ENCODE results near the gene MS4A10.
"Not testable (repeated sequence)": the region's sequence is repeated elsewhere in the genome, so short reads cannot be mapped to it uniquely, and the experiment has no call there.

MS4A10 gene

GRCh38 chr11:60788401-60789125, 3.4 kb downstream of the MS4A10 start:
- DNase-seq: no peak

DNA sequence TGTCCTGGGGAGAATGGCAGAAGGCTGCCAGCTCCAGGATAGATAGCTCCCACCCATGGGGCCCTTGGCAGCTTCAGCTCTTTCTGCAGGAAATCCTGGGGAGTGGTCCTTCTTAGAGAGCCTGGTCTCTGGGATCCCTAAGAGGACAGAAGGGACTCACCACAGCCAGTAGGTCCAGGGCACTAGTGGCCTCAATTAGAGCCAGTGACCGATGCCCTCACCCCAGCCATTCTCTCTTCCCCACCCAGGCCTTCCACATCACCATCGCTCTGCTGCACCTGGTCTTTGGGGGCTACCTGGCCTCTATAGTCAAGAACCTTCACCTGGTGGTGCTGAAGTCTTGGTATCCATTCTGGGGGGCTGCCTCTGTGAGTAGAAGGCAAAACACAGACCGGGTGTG, 5.6 kb downstream of the MS4A10 start:
- no peak for DNase-seq

- no peak for DNase-seq
Measured at GRCh38 chr11:60791153-60791933, 6.2 kb downstream of the MS4A10 start.

DNA sequence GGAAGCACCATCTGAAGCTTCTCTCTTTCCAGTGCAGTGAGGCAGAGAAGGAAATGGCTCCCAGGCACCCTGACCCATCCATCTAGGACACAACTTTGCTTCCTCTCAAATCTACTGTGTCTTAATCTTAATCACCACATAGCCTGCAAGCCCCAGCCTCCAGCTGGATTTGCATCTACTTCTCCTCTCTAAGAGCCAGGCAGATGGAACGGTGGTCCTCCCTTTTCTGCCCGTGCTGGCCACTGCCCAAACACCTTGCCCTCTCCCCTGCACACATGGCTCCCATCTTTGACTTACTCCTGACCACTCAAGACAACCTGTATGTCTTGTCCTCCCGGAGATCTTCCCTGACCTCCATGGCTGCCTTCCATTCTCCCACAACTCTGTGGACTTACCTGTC, 7.4 kb downstream of the MS4A10 start:
- DNase-seq: no peak

GRCh38 chr11:60795291-60795690, 10.2 kb downstream of the MS4A10 start:
- DNase-seq: no peak

DNA sequence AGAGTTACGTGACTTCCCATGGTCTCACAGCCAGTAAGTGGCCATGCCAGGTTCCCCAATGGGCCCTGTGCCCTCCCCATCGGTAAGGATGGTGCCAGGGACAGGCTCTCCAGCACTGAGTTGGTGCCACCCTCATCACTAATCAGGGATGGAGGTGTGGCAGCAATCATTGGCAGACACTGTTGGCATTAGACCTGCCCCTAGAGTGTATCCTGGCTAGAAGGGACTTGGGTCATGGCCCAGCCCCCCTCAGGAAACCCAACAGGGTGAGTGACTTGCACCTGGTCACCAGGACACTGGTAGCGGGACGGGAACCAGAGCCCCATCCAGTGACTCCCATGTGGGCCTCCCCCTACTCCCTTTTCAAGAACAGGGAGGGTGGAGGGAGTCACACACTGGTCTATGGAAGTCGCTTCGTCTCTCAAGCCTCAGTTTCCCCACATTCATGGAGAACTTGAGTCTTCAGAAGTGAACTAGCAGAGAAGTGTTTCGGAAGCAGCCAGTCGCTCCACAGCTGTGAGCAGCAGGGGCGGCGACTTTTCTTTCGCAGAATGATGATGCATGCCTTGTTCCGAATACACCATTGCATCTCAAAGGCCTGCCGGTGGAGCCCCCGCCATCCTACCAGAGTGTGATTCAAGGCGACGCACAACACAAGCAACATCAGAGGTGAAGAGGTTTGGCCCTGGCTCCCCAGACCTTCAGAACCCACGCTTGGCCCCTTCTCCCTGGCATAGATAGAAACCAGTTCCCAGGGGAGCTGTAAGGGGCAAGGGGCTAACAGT, 12.9 kb downstream of the MS4A10 start:
- DNase-seq: no peak

DNA sequence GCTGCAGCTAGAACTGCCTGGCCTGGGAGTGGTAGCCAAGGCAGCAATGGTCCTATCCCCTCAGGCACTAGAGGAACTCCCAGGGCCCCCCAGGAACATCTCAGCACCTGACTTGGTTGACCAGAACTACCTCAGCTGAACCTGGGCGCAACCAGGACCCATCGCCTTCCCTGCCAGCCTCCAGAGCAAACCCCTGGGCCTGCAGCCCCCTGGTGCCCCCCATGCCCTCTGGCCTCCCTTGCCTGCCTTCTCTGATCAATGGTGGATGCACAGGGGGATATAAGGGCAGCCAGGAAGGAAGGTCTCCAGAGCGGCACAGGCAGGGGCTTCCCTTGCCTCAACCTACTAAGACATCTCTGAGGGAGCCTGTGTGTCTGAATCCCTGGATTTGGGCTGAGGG, 13.5 kb downstream of the MS4A10 start:
- DNase-seq: no peak

- DNase-seq: no peak
Measured at GRCh38 chr11:60801194-60801593, 16.1 kb downstream of the MS4A10 start.

DNA sequence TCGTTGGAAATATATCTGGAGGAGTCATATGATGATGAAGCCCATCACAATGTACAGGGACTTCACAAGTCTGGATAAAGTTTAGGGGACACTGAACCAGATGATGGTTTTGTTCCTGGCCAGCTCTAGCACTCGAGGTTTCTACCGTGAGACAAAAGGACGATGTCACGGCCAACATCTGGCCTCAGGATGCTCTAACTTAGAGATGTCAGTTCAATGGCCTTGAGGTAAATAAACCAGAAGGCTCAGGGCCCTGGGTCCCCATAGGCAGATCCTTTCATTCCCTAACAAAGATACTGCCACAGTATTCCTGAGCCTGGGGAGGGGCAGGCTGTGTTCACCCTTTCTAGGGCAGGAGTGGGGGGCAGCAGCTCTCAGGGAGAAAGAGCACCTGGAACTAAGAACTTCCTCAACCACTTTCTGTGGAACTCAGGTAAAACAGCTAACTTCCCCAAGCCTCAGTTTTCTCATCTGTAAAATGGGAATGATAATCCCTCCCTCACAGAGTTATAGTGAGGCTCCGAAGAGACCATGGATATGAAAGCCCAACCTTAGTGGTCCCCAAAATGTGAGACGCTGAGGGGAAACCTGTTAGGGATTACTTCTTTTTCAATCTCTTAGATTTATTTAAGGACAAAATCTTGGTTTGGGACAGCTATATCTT, 18.3 kb downstream of the MS4A10 start:
- no peak for DNase-seq

DNA sequence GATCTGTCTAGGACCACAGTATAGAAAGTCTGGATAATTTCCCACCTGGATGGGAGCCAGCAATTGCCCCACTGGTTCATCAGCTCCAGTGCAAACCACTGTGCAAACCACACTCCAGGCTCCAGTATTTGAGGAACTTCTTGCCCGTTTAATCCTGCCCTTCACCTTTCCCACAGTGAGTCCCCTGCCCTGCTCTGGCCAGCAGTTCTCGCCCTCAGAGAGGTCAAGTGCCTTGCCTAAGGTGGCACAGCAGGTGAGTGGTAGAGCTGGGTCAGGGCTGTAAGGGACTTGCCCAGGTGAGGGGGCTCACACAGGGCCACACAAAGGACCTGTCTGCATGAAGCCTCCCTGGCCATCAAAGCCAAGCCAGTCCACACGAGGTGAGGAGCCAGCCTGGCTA, 24.1 kb downstream of the MS4A10 start:
- DNase-seq: no peak

GRCh38 chr11:60809691-60810090, 24.6 kb downstream of the MS4A10 start:
- DNase-seq: no peak

GRCh38 chr11:60810151-60810550, 25.0 kb downstream of the MS4A10 start:
- DNase-seq: no peak

GRCh38 chr11:60810569-60810968, 25.4 kb downstream of the MS4A10 start:
- no peak for DNase-seq

DNA sequence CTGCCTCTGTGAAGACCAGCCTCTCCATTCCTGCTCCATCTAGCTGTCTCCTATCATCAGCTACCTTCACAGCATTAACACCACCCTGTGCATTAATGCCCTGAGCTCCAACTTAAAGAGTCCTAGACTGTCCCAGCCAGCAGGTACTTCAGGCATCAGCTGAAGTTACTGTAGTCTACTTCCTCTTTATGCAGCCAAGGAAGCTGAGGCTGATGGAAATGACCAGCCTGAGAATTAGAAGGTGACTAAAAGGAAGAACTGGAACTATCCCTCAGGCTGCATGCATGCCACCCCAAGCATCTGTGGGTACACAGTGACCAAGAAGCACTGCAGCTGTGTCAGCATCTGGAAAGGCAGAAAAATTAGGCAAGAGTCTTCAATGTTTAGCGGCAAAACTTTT, 28.2 kb downstream of the MS4A10 start:
- no peak for DNase-seq

GRCh38 chr11:60814112-60814511, 29.0 kb downstream of the MS4A10 start:
- DNase-seq: no peak

GRCh38 chr11:60816590-60817157, 31.5 kb downstream of the MS4A10 start:
- no peak for DNase-seq

- no peak for DNase-seq
Measured at GRCh38 chr11:60818057-60818456, 32.9 kb downstream of the MS4A10 start.

GRCh38 chr11:60821827-60822599, 36.9 kb downstream of the MS4A10 start:
- no peak for DNase-seq

DNA sequence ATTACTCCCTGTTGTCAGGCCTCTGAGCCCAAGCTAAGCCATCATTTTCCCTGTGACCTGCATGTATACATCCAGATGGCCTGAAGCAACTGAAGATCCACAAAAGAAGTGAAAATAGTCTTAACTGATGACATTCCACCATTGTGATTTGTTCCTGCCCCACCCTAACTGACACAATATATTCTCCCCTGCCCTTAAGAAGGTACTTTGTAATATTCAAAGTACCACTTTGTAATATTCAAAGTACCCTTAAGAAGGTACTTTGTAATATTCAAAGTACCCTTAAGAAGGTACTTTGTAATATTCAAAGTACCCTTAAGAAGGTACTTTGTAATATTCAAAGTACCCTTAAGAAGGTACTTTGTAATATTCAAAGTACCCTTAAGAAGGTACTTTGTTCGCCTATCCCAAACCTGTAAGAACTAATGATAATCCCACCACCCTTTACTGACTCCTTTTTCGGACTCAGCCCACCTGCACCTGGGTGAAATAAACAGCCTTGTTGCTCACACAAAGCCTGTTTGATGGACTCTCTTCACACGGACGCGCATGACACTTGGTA, 38.7 kb downstream of the MS4A10 start:
- DNase-seq: not testable (repeated sequence)

DNA sequence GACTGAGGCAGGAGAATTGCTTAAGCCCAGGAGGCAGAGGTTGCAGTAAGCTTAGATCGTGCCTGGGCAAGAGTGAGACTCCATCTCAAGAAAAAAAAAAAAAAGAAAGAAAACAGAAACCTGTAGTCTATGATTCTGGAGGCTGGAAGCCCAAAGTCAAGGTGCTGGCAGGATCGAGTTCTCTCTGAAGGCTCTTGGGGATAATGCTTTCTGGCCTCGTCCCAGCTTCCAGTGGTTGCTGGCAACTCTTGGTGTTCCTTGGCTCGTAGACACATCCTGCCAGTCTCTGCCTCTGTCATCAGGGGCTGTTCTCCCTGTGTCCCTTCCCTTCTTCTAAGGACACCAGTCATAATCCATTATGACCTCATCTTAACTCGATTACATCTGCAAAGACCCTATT, 40.0 kb downstream of the MS4A10 start:
- no peak for DNase-seq

DNA sequence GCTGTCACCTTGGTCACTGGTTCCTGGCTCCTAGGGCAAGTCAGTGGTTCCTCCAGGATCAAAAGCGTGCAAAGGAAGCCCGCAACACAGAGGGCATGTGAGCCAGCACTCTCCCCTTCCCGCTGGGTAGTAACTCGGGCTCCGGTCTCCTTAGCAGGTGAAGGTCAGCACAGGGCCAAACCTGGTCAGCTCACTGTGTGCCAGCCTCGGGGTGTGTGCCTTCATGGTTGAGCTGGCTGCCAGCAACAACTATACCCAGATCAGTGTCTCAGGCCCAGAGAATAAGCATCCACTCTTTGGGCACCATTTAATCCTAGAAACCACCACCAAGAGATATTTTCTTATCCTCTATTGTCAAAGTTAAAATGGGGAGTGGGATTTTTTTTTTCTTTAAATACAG, 40.7 kb downstream of the MS4A10 start:
- no peak for DNase-seq

Measured in activated CD8-positive, alpha-beta memory T cell treated with anti-CD3 and anti-CD28 coated beads, Interleukin-2, amount 50 U/mL, for 4 hours (primary cell).